ENCODE measurements around the gene GRIK1. TPM values are rescaled to one million over a fixed set of nuclear protein-coding genes. Genes with fewer than 3 reads are reported as not detected.

Gene GRIK1
- total RNA-seq, 1 experiment from 2014 or later, result not detected

- H3K4me3 ChIP-seq, result no peak overlapping the region
- no TSS peak for BruUV-seq (replicated peaks)
- TF ChIP-seq EZH2 (IDR thresholded peaks at IDR 0.05; ENCODE audit: low read depth) (no peak), CTCF (conservative IDR thresholded peaks at IDR 0.05) (no peak)
- H3K27ac ChIP-seq, result no peak overlapping the region
- ChIA-PET POLR2A (ENCODE audit: unreplicated experiment) (no interaction called here), CTCF (no interaction called here)
- H4K20me1 ChIP-seq (ENCODE audit: insufficient read depth), result no peaks in the 10 kb centered on the region
- H3F3A ChIP-seq (ENCODE audit: insufficient read depth, low read depth), result no peaks in the 10 kb centered on the region
- H3K4me2 ChIP-seq, result no peak overlapping the region
- H3K9me3 ChIP-seq (ENCODE audit: insufficient read depth, low read depth), result no peaks in the 10 kb centered on the region
- H2AFZ ChIP-seq, result no peak overlapping the region
- no peaks in the 10 kb centered on the region for H3K27me3 ChIP-seq (ENCODE audit: insufficient read depth, low read depth)
- H3K9me2 ChIP-seq (ENCODE audit: insufficient read depth), result no peaks in the 10 kb centered on the region
- H3K4me1 ChIP-seq (replicated peaks; ENCODE audit: insufficient read depth), result no peaks in the 10 kb centered on the region
- intact Hi-C loops (cut with micrococcal nuclease; ENCODE audit: unreplicated experiment), result no loop called here
- no peak for DNase-seq
- no peaks in the 10 kb centered on the region for H3K36me3 ChIP-seq (ENCODE audit: low read depth)
- H3K79me2 ChIP-seq (ENCODE audit: low read depth), result no peaks in the 10 kb centered on the region
These were observed 105.2 kb downstream of the GRIK1 start for GRCh38 chr21:29834617-29835016.

GRCh38 chr21:29832217-29832616 is 107.6 kb downstream of the GRIK1 start:
- no peaks in the 10 kb centered on the region for H3K9me2 ChIP-seq (ENCODE audit: insufficient read depth)
- CTCF ChIA-PET, result no interaction called here
- BruUV-seq (replicated peaks), result no TSS peak
- H3K4me2 ChIP-seq, result no peak overlapping the region
- H3K4me3 ChIP-seq, result no peak overlapping the region
- H3K36me3 ChIP-seq (ENCODE audit: low read depth), result no peaks in the 10 kb centered on the region
- TF ChIP-seq CTCF (conservative IDR thresholded peaks at IDR 0.05), result no peak
- TF ChIP-seq EZH2 (IDR thresholded peaks at IDR 0.05; ENCODE audit: low read depth), result no peak
- DNase-seq, result no peak
- POLR2A ChIA-PET (ENCODE audit: unreplicated experiment), result no interaction called here
- H3K27me3 ChIP-seq (ENCODE audit: insufficient read depth, low read depth), result no peaks in the 10 kb centered on the region
- no peak overlapping the region for H3K27ac ChIP-seq
- no peaks in the 10 kb centered on the region for H3K9me3 ChIP-seq (ENCODE audit: insufficient read depth, low read depth)
- intact Hi-C loops (cut with micrococcal nuclease; ENCODE audit: unreplicated experiment), result no loop called here
- no peaks in the 10 kb centered on the region for H3K79me2 ChIP-seq (ENCODE audit: low read depth)
- H3K4me1 ChIP-seq (replicated peaks; ENCODE audit: insufficient read depth), result no peaks in the 10 kb centered on the region
- no peaks in the 10 kb centered on the region for H3F3A ChIP-seq (ENCODE audit: insufficient read depth, low read depth)
- no peaks in the 10 kb centered on the region for H4K20me1 ChIP-seq (ENCODE audit: insufficient read depth)
- no peak overlapping the region for H2AFZ ChIP-seq

GRCh38 chr21:29829564-29830275 is 110.1 kb downstream of the GRIK1 start:
- Histone ChIP-seq H3K9me2 (ENCODE audit: insufficient read depth) (no peaks in the 10 kb centered on the region), H3K79me2 (ENCODE audit: low read depth) (no peaks in the 10 kb centered on the region), H3K27me3 (ENCODE audit: insufficient read depth, low read depth) (no peaks in the 10 kb centered on the region), H3K9me3 (ENCODE audit: insufficient read depth, low read depth) (no peaks in the 10 kb centered on the region), H3K4me3 (no peak overlapping the region), H3K27ac (no peak overlapping the region), H3K36me3 (ENCODE audit: low read depth) (no peaks in the 10 kb centered on the region), H3K4me2 (no peak overlapping the region), H2AFZ (no peak overlapping the region), H4K20me1 (ENCODE audit: insufficient read depth) (no peaks in the 10 kb centered on the region), H3F3A (ENCODE audit: insufficient read depth, low read depth) (no peaks in the 10 kb centered on the region), H3K4me1 (replicated peaks; ENCODE audit: insufficient read depth) (no peaks in the 10 kb centered on the region)
- ChIA-PET POLR2A (ENCODE audit: unreplicated experiment) (no interaction called here), CTCF (interaction anchor here (0.6 kb wide), 1 partner anchor 643 kb away, joined by 3 read pairs; no protein-coding TSS in a partner anchor)
- intact Hi-C loops (cut with micrococcal nuclease; ENCODE audit: unreplicated experiment), result no loop called here
- TF ChIP-seq CTCF (conservative IDR thresholded peaks at IDR 0.05) (no peak), EZH2 (IDR thresholded peaks at IDR 0.05; ENCODE audit: low read depth) (no peak)
- no TSS peak for BruUV-seq (replicated peaks)
- no peak for DNase-seq

Measured in PC-9 (cell line).